GM23338 (cell line): ENCODE measurements around the gene AGAP1. TPM values are rescaled to one million over a fixed set of nuclear protein-coding genes. Genes with fewer than 3 reads are reported as not detected.

Experiments used
- ATAC-seq: fragments of 200-7000 bp; cut with Tn5 transposase; 3 replicates; pipeline ENCODE4 v1.9.1; 2020
- DNase-seq: peaks from one replicate; pipeline ENCODE4 v3.0.0-alpha.2; 2015; ENCODE audit warnings: low spot score
- H2AFZ ChIP-seq: fragments of 200-600 bp; sonication (generic); 2 replicates; pipeline ENCODE4 v1.8.0; 2016; ENCODE audit warnings: antibody characterized with exemption, mild to moderate bottlenecking, moderate library complexity
- H3F3A ChIP-seq: fragments of 200-600 bp; sonication (generic); replicated peaks from 2 replicates; pipeline ENCODE4 v1.8.0; 2017; ENCODE audit warnings: antibody characterized with exemption, mixed run types, low read depth
- H3K27ac ChIP-seq: fragments of 200-600 bp; sonication (generic); 2 replicates; pipeline ENCODE4 v1.6.1; 2016; ENCODE audit warnings: low read depth
- H3K27me3 ChIP-seq: fragments of 200-600 bp; sonication (generic); 2 replicates; pipeline ENCODE4 v1.8.0; 2016; ENCODE audit warnings: mild to moderate bottlenecking, mixed run types, moderate library complexity; ENCODE audit not compliant: insufficient read depth
- H3K36me3 ChIP-seq: fragments of 200-600 bp; sonication (generic); 2 replicates; pipeline ENCODE4 v1.8.0; 2016; ENCODE audit warnings: mild to moderate bottlenecking; ENCODE audit not compliant: insufficient read depth
- H3K4me1 ChIP-seq: fragments of 200-600 bp; sonication (generic); 2 replicates; pipeline ENCODE4 v1.8.0; 2016; ENCODE audit warnings: mild to moderate bottlenecking, moderate library complexity; ENCODE audit not compliant: insufficient read depth
- H3K4me2 ChIP-seq: fragments of 200-600 bp; sonication (generic); 2 replicates; pipeline ENCODE4 v1.7.1; 2017; ENCODE audit warnings: mixed run types
- H3K4me3 ChIP-seq: fragments of 200-600 bp; sonication (generic); 2 replicates; pipeline ENCODE4 v1.6.1; 2016; ENCODE audit warnings: mixed run types
- H3K79me2 ChIP-seq: fragments of 200-600 bp; sonication (generic); replicated peaks from 2 replicates; pipeline ENCODE4 v1.8.0; 2017; ENCODE audit warnings: mild to moderate bottlenecking; ENCODE audit not compliant: insufficient read depth
- H3K9me2 ChIP-seq: fragments of 200-600 bp; sonication (generic); 2 replicates; pipeline ENCODE4 v1.8.0; 2017; ENCODE audit not compliant: insufficient read depth
- H4K20me1 ChIP-seq: fragments of 200-600 bp; sonication (generic); replicated peaks from 2 replicates; pipeline ENCODE4 v1.8.0; 2017; ENCODE audit warnings: mild to moderate bottlenecking; ENCODE audit not compliant: insufficient read depth
- H3K27ac Mint-ChIP-seq: 2 replicates; pipeline ENCODE4 v1.8.0; 2020; ENCODE audit warnings: inconsistent platforms, mild to moderate bottlenecking, moderate library complexity, mixed read lengths
- H3K27me3 Mint-ChIP-seq: 3 replicates; pipeline ENCODE4 v1.8.0; 2022; ENCODE audit warnings: low read depth, mild to moderate bottlenecking, moderate library complexity, mixed read lengths, inconsistent platforms; ENCODE audit not compliant: insufficient read depth, poor library complexity
- H3K36me3 Mint-ChIP-seq: 3 replicates; pipeline ENCODE4 v1.8.0; 2021; ENCODE audit warnings: low read depth, mild to moderate bottlenecking, inconsistent platforms, moderate library complexity, mixed read lengths
- H3K4me1 Mint-ChIP-seq: 3 replicates; pipeline ENCODE4 v1.8.0; 2020; ENCODE audit warnings: mild to moderate bottlenecking, inconsistent platforms, mixed read lengths
- H3K4me3 Mint-ChIP-seq: 3 replicates; pipeline ENCODE4 v1.8.0; 2021; ENCODE audit warnings: moderate library complexity, mild to moderate bottlenecking, inconsistent platforms, mixed read lengths
- H3K9me3 Mint-ChIP-seq: 3 replicates; pipeline ENCODE4 v1.8.0; 2020; ENCODE audit warnings: moderate library complexity, mild to moderate bottlenecking, inconsistent platforms, mixed read lengths
- CREB1 ChIP-seq: fragments of 250-450 bp; sonication (Bioruptor Pico); IDR thresholded peaks from 2 replicates; pipeline ENCODE4 v1.5.0; 2020; ENCODE audit warnings: low read depth, mild to moderate bottlenecking, moderate library complexity
- CTCF ChIP-seq, 2 experiments: fragments of 200-600 bp in 1 of 2; sonication (generic) in 1 of 2; conservative IDR thresholded peaks; 2 replicates each; pipeline versions ENCODE4 v1.5.1 to v1.6.1; 2016 to 2017; ENCODE audit warnings: antibody characterized with exemption in 2 of 2, low read depth in 2 of 2, mild to moderate bottlenecking in 2 of 2, moderate library complexity in 1 of 2
- ETS1 ChIP-seq: IDR thresholded peaks from 2 replicates; pipeline ENCODE4 v1.6.1; 2016; ENCODE audit warnings: antibody characterized with exemption
- EZH2 ChIP-seq: fragments of 200-600 bp; sonication (generic); IDR thresholded peaks from one replicate; pipeline ENCODE4 v1.8.0; 2017; ENCODE audit warnings: antibody characterized with exemption, mild to moderate bottlenecking, low read depth; ENCODE audit not compliant: unreplicated experiment
- EZH2phosphoT487 ChIP-seq: fragments of 200-600 bp; sonication (generic); IDR thresholded peaks from one replicate; pipeline ENCODE4 v1.8.1; 2018; ENCODE audit warnings: antibody characterized with exemption; ENCODE audit not compliant: unreplicated experiment
- JUNB ChIP-seq: IDR thresholded peaks from one replicate; pipeline ENCODE4 v1.6.1; 2016; ENCODE audit warnings: antibody characterized with exemption; ENCODE audit not compliant: unreplicated experiment
- NANOG ChIP-seq: IDR thresholded peaks from 2 replicates; pipeline ENCODE4 v1.6.1; 2016; ENCODE audit warnings: antibody characterized with exemption, borderline replicate concordance
- POLR2AphosphoS5 ChIP-seq: IDR thresholded peaks from 2 replicates; pipeline ENCODE4 v1.6.1; 2016; ENCODE audit warnings: antibody characterized with exemption, low read depth
- STAT1 ChIP-seq: IDR thresholded peaks from one replicate; pipeline ENCODE4 v1.6.1; 2016; ENCODE audit warnings: antibody characterized with exemption; ENCODE audit not compliant: unreplicated experiment
- ZNF114 ChIP-seq: fragments of 250-450 bp; sonication (Bioruptor Pico); IDR thresholded peaks from 2 replicates; pipeline ENCODE4 v1.5.0; 2020; ENCODE audit warnings: mild to moderate bottlenecking, moderate library complexity
- ZNF331 ChIP-seq: fragments of 250-450 bp; sonication (Bioruptor Pico); IDR thresholded peaks from 2 replicates; pipeline ENCODE4 v1.5.0; 2020; ENCODE audit warnings: low read depth, mild to moderate bottlenecking, moderate library complexity
- ZNF462 ChIP-seq: fragments of 250-450 bp; sonication (Bioruptor Pico); IDR thresholded peaks from 2 replicates; pipeline ENCODE4 v1.5.0; 2020; ENCODE audit warnings: mild to moderate bottlenecking, moderate library complexity
- polyA plus RNA-seq: library from polyadenylated mRNA; unstranded; fragments of >200 nt; fragmentation: Nextera tagmentation; extraction: Ambion mirVana; gene quantifications from 2 replicates; pipeline ENCODE4 v1.2.1, GENCODE V29; 2016
- total RNA-seq: library from RNA; depleted of rRNA; stranded (reverse); fragments of >200 nt; shearing (Covaris generic); gene quantifications from 2 replicates; pipeline ENCODE4 v1.2.3, GENCODE V29; 2014
- TF ChIP-seq, protein P1 (sequence below): IDR thresholded peaks from one replicate; pipeline ENCODE4 v1.6.1; 2018; ENCODE audit warnings: antibody characterized with exemption; ENCODE audit not compliant: unreplicated experiment

The AGAP1 gene
- total and polyA plus RNA-seq, 2 experiments from 2014 or later: 13.3 to 27.9 TPM

DNA sequence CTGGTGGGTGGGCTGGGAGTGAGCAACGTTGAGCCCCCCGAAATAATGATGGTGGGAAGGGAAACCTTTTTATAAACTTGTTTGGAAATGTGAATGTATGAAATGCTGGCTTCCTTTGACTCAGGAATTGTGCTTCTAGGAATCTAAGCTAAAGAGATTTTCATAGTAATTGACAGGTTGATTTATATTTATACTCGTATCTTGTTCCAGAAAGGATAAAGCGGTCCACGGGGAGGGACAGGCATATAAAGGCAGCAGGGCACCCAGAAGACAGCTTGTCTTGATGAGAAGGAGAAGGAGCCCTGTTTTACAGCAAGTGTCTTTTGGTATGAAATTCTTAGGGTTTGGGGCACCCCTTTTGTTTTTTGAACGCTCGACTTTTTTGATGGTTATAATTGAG lies 157.8 kb downstream of the AGAP1 start:
- Histone ChIP-seq H3F3A (no peaks in the 10 kb centered on the region), H3K36me3 (no peaks in the 10 kb centered on the region), H3K4me3 (no peak overlapping the region), H3K27me3 (no peaks in the 10 kb centered on the region), H3K4me2 (no peak overlapping the region), H2AFZ (no peak overlapping the region), H3K79me2 (peaks cover 57% of the 10 kb centered on the region), H3K9me2 (no peaks in the 10 kb centered on the region; the same call in 1 of the 2 replicates), H4K20me1 (peaks cover 4% of the 10 kb centered on the region; the same call in 1 of the 2 replicates), H3K4me1 (no peaks in the 10 kb centered on the region; the same call in none of the 2 replicates), H3K27ac (no peak overlapping the region)
- peaks cover 17% of the 10 kb centered on the region for H3K36me3 Mint-ChIP-seq
- H3K9me3 Mint-ChIP-seq: peaks cover 11% of the 10 kb centered on the region; the same call in 2 of the 3 replicates
- H3K27ac Mint-ChIP-seq: no peak overlapping the region; the same call in 1 of the 2 replicates
- no peak for DNase-seq
- peaks cover 13% of the 10 kb centered on the region for H3K4me1 Mint-ChIP-seq
- peaks cover 5% of the 10 kb centered on the region for H3K27me3 Mint-ChIP-seq
- TF ChIP-seq STAT1: no peak
- TF ChIP-seq ZNF462 (CRISPR knock-in tag): no peak
- no peak for TF ChIP-seq JUNB
- no peak for TF ChIP-seq CREB1 (CRISPR knock-in tag)
- TF ChIP-seq EZH2phosphoT487: no peak
- TF ChIP-seq ZNF114 (CRISPR knock-in tag): no peak
- TF ChIP-seq ETS1: no peak
- TF ChIP-seq CTCF (conservative IDR thresholded peaks at IDR 0.05; ENCODE audit: low read depth in 2 of 2): no peak
- no peak for TF ChIP-seq ZNF331 (CRISPR knock-in tag)
- TF ChIP-seq POLR2AphosphoS5: no peak
- TF ChIP-seq, protein P1, sequence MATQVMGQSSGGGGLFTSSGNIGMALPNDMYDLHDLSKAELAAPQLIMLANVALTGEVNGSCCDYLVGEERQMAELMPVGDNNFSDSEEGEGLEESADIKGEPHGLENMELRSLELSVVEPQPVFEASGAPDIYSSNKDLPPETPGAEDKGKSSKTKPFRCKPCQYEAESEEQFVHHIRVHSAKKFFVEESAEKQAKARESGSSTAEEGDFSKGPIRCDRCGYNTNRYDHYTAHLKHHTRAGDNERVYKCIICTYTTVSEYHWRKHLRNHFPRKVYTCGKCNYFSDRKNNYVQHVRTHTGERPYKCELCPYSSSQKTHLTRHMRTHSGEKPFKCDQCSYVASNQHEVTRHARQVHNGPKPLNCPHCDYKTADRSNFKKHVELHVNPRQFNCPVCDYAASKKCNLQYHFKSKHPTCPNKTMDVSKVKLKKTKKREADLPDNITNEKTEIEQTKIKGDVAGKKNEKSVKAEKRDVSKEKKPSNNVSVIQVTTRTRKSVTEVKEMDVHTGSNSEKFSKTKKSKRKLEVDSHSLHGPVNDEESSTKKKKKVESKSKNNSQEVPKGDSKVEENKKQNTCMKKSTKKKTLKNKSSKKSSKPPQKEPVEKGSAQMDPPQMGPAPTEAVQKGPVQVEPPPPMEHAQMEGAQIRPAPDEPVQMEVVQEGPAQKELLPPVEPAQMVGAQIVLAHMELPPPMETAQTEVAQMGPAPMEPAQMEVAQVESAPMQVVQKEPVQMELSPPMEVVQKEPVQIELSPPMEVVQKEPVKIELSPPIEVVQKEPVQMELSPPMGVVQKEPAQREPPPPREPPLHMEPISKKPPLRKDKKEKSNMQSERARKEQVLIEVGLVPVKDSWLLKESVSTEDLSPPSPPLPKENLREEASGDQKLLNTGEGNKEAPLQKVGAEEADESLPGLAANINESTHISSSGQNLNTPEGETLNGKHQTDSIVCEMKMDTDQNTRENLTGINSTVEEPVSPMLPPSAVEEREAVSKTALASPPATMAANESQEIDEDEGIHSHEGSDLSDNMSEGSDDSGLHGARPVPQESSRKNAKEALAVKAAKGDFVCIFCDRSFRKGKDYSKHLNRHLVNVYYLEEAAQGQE: no peak
- no peak for TF ChIP-seq EZH2
- no peak for TF ChIP-seq NANOG
- H3K4me3 Mint-ChIP-seq: no peak overlapping the region
- ATAC-seq: no peak
